SK-N-MC (cell line): ENCODE data around the gene HDAC4.

ENCODE experiments used
- DNase-seq: peaks from one replicate; pipeline ENCODE4 v3.0.0-alpha.2; 2011; ENCODE audit warnings: low read depth, low spot score
- H3K27ac ChIP-seq: fragments of 200-600 bp; sonication (generic); 2 replicates; pipeline ENCODE4 v1.5.1; 2016; ENCODE audit warnings: mixed run types
- H3K36me3 ChIP-seq: fragments of 200-600 bp; sonication (generic); 2 replicates; pipeline ENCODE4 v1.6.1; 2017; ENCODE audit warnings: antibody characterized with exemption, low read length, mixed read lengths; ENCODE audit not compliant: insufficient read depth
- H3K4me3 ChIP-seq: fragments of 200-600 bp; sonication (generic); 2 replicates; pipeline ENCODE4 v1.5.1; 2016
- H3K9ac ChIP-seq: fragments of 200-600 bp; sonication (generic); 2 replicates; pipeline ENCODE4 v1.8.0; 2017; ENCODE audit warnings: mixed run types, mixed read lengths; ENCODE audit not compliant: insufficient read length
- H3K9me3 ChIP-seq: fragments of 200-600 bp; sonication (generic); 2 replicates; pipeline ENCODE4 v1.6.1; 2017; ENCODE audit warnings: low read depth, mild to moderate bottlenecking, antibody characterized with exemption, low read length, moderate library complexity, mixed read lengths
- EZH2 ChIP-seq: fragments of 200-600 bp; sonication (generic); IDR thresholded peaks from one replicate; pipeline ENCODE4 v1.6.1; 2017; ENCODE audit warnings: antibody characterized with exemption
- FOXP2 ChIP-seq: optimal IDR thresholded peaks from 2 replicates; pipeline ENCODE3; 2011; ENCODE audit warnings: mild to moderate bottlenecking, moderate library complexity; ENCODE audit not compliant: insufficient read depth; ENCODE audit errors: extremely low read length, control extremely low read depth
- POLR2AphosphoS5 ChIP-seq: IDR thresholded peaks from 2 replicates; pipeline ENCODE4 v1.6.1; 2012; ENCODE audit warnings: mild to moderate bottlenecking, low read depth, low read length, borderline replicate concordance

HDAC4 gene

GRCh38 chr2:239385096-239386000, 15.5 kb downstream of the HDAC4 start:
- H3K36me3 ChIP-seq, result no peaks in the 10 kb centered on the region; the same call in 1 of the 2 replicates
- TF ChIP-seq EZH2, result no peak
- TF ChIP-seq POLR2AphosphoS5, result no peak
- no peak for TF ChIP-seq FOXP2
- H3K9ac ChIP-seq, result no peak overlapping the region
- H3K4me3 ChIP-seq, result no peak overlapping the region
- DNase-seq, result no peak
- no peak overlapping the region for H3K27ac ChIP-seq
- no peaks in the 10 kb centered on the region for H3K9me3 ChIP-seq

DNA sequence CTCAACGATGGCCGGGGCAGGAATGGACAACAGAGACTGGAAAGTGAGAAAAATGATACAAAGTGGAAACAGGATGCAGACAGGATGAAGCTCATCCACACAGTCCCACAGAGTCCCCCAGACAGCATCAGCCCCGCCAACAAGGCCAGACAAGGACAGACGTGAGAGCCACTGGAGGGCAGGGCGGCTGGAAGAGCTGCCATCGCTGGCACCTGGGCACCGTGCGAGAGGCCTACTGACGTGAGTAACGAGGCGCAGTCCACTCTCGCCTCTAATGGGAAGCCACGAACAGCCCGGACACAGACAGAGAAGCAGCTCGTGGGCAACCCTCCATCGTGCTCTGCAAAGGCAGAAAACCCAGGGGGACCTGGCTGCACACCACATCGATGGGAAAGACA, 17.1 kb downstream of the HDAC4 start:
- Histone ChIP-seq H3K4me3 (no peak overlapping the region), H3K9ac (no peak overlapping the region), H3K27ac (no peak overlapping the region), H3K36me3 (no peaks in the 10 kb centered on the region), H3K9me3 (no peaks in the 10 kb centered on the region)
- no peak for TF ChIP-seq EZH2
- no peak for TF ChIP-seq FOXP2
- TF ChIP-seq POLR2AphosphoS5, result no peak
- no peak for DNase-seq

- Histone ChIP-seq H3K27ac (no peak overlapping the region), H3K4me3 (no peak overlapping the region)
Measured at GRCh38 chr2:239383036-239383758, 17.6 kb downstream of the HDAC4 start.

DNA sequence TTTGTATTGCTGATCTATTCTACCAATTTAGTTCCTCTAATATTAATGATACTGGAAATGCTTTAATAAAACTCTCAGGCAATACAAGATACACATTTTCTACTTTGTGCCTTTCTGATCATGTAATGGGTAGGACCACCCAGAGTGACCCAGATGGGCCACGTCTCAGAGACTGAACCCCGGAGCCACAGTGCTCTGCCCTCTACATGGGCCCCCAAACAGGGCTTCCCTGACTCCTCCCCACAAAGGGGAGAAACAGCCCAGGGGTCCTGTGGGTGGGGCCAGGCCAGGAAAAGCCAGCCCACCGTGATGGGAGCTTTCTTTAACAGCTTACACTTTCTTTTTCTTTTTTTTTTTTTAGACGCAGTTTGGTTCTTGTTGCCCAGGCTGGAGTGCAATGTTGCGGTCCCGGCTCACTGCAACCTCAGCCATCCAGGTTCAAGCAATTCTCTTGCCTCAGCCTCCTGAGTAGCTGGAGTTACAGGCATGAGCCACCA, 18.4 kb downstream of the HDAC4 start:
- no peak for TF ChIP-seq POLR2AphosphoS5
- no peak for TF ChIP-seq EZH2
- TF ChIP-seq FOXP2, result no peak
- no peak overlapping the region for H3K9ac ChIP-seq
- no peak overlapping the region for H3K27ac ChIP-seq
- no peaks in the 10 kb centered on the region for H3K9me3 ChIP-seq
- H3K4me3 ChIP-seq, result no peak overlapping the region
- no peaks in the 10 kb centered on the region for H3K36me3 ChIP-seq
- no peak for DNase-seq

More at GRCh38 chr2:239383036-239383758, 17.6 kb downstream of the HDAC4 start:
- TF ChIP-seq EZH2, result no peak
- TF ChIP-seq POLR2AphosphoS5, result no peak
- TF ChIP-seq FOXP2, result no peak
- Histone ChIP-seq H3K9ac (no peak overlapping the region), H3K9me3 (no peaks in the 10 kb centered on the region), H3K36me3 (no peaks in the 10 kb centered on the region)
- DNase-seq, result no peak

- Histone ChIP-seq H3K27ac (no peak overlapping the region), H3K4me3 (no peak overlapping the region)
Measured at GRCh38 chr2:239381709-239382134, 19.1 kb downstream of the HDAC4 start.

GRCh38 chr2:239380831-239381708, 19.8 kb downstream of the HDAC4 start:
- Histone ChIP-seq H3K27ac (no peak overlapping the region), H3K9ac (no peak overlapping the region), H3K9me3 (no peaks in the 10 kb centered on the region), H3K36me3 (no peaks in the 10 kb centered on the region), H3K4me3 (no peak overlapping the region)
- TF ChIP-seq POLR2AphosphoS5 (no peak), EZH2 (no peak), FOXP2 (no peak)
- DNase-seq, result no peak

More at GRCh38 chr2:239381709-239382134, 19.1 kb downstream of the HDAC4 start:
- H3K9ac ChIP-seq, result no peak overlapping the region
- no peak for DNase-seq
- TF ChIP-seq POLR2AphosphoS5 (no peak), EZH2 (no peak), FOXP2 (no peak)
- H3K9me3 ChIP-seq, result no peaks in the 10 kb centered on the region
- no peaks in the 10 kb centered on the region for H3K36me3 ChIP-seq

GRCh38 chr2:239379641-239380170, 21.1 kb downstream of the HDAC4 start:
- H3K9ac ChIP-seq, result no peak overlapping the region
- TF ChIP-seq EZH2 (no peak), FOXP2 (no peak), POLR2AphosphoS5 (no peak)

More at GRCh38 chr2:239379641-239380170, 21.1 kb downstream of the HDAC4 start:
- H3K4me3 ChIP-seq, result no peak overlapping the region
- no peaks in the 10 kb centered on the region for H3K36me3 ChIP-seq
- DNase-seq, result no peak
- H3K9me3 ChIP-seq, result no peaks in the 10 kb centered on the region
- no peak overlapping the region for H3K27ac ChIP-seq
